Sciatic nerve (tissue), 2 donors: ENCODE measurements around the gene SAYSD1. TPM values are rescaled to one million over a fixed set of nuclear protein-coding genes. Genes with fewer than 3 reads are reported as not detected.

ENCODE experiments used
- ATAC-seq: fragments of 200-7000 bp; cut with Tn5 transposase; one replicate; pipeline ENCODE4 v1.9.1; 2020; ENCODE audit warnings: mild to moderate bottlenecking, moderate library complexity
- DNase-seq: peaks from one replicate; pipeline ENCODE4 v3.0.0-alpha.2; 2020; ENCODE audit warnings: low spot score
- intact Hi-C: fragments of 100-400 bp; cut with DNase I; formaldehyde crosslinking; loops from one replicate; pipeline ENCODE4 v1.14.2; 2022
- total RNA-seq: library from RNA; stranded (reverse); fragmentation: NEBNext Ultra II Directional; extraction: Animal tissue kit (Norgen Biotek cat#: 25700); gene quantifications from one replicate; pipeline ENCODE4 v1.2.1, GENCODE V29; 2021
- donor health status: DM: no; HTN: no; CAD: no.
- donor health status: DM: no; HTN: no; CAD: no.

Gene SAYSD1
- total RNA-seq, 1 donor from 2014 or later, result 15.3 TPM

GRCh38 chr6:39083231-39083634 is 31.8 kb downstream of the SAYSD1 start:
- DNase-seq (no peak), ATAC-seq (no peak)
- intact Hi-C loops, result loop anchor here (5.0 kb wide), 1 partner anchor 731 kb away; no protein-coding TSS in a partner anchor

GRCh38 chr6:39082310-39082709 is 32.7 kb downstream of the SAYSD1 start:
- DNase-seq (no peak), ATAC-seq (no peak)
- intact Hi-C loops, result loop anchor here (5.0 kb wide), 1 partner anchor 730 kb away; no protein-coding TSS in a partner anchor

GRCh38 chr6:39080246-39080875 is 34.6 kb downstream of the SAYSD1 start:
- ATAC-seq (no peak), DNase-seq (no peak)
- intact Hi-C loops, result loop anchor here (5.0 kb wide), 1 partner anchor 728 kb away; no protein-coding TSS in a partner anchor

- intact Hi-C loops, result loop anchor here (5.0 kb wide), 1 partner anchor 727 kb away; no protein-coding TSS in a partner anchor
- ATAC-seq (no peak), DNase-seq (no peak)
These were observed 35.5 kb downstream of the SAYSD1 start for GRCh38 chr6:39079197-39080125.

- ATAC-seq (no peak), DNase-seq (no peak)
- intact Hi-C loops, result no loop called here
These were observed 36.3 kb downstream of the SAYSD1 start for GRCh38 chr6:39078695-39079094.

- DNase-seq, result no peak
- intact Hi-C loops, result no loop called here
- ATAC-seq, result no peak
These were observed 36.9 kb downstream of the SAYSD1 start for GRCh38 chr6:39077882-39078594.

- DNase-seq (no peak), ATAC-seq (no peak)
- intact Hi-C loops, result no loop called here
These were observed 38.1 kb downstream of the SAYSD1 start for GRCh38 chr6:39076623-39077535.

- intact Hi-C loops, result no loop called here
- no peak for DNase-seq
- no peak for ATAC-seq
These were observed 39.0 kb downstream of the SAYSD1 start for GRCh38 chr6:39075807-39076622.

GRCh38 chr6:39075010-39075686 is 39.8 kb downstream of the SAYSD1 start:
- no peak for DNase-seq
- intact Hi-C loops, result no loop called here
- no peak for ATAC-seq

- no peak for DNase-seq
- intact Hi-C loops, result no loop called here
- no peak for ATAC-seq
These were observed 40.5 kb downstream of the SAYSD1 start for GRCh38 chr6:39074486-39074885.

- intact Hi-C loops, result no loop called here
- ATAC-seq (no peak), DNase-seq (no peak)
These were observed 41.3 kb downstream of the SAYSD1 start for GRCh38 chr6:39073471-39074355.

GRCh38 chr6:39072830-39073229 is 42.2 kb downstream of the SAYSD1 start:
- intact Hi-C loops, result no loop called here
- ATAC-seq (no peak), DNase-seq (no peak)

GRCh38 chr6:39068391-39068790 is 46.6 kb downstream of the SAYSD1 start:
- no peak for DNase-seq
- intact Hi-C loops, result no loop called here
- ATAC-seq, result no peak

GRCh38 chr6:39065561-39065960 is 49.4 kb downstream of the SAYSD1 start:
- intact Hi-C loops, result no loop called here
- no peak for DNase-seq
- no peak for ATAC-seq

- no peak for DNase-seq
- no peak for ATAC-seq
- intact Hi-C loops, result no loop called here
These were observed 51.5 kb downstream of the SAYSD1 start for GRCh38 chr6:39063526-39063925.

GRCh38 chr6:39062014-39062740 is 52.8 kb downstream of the SAYSD1 start:
- ATAC-seq, result no peak
- no peak for DNase-seq
- intact Hi-C loops, result no loop called here
